ENCODE data around the gene TXNDC2. TPM values are rescaled to one million over a fixed set of nuclear protein-coding genes. Genes with fewer than 3 reads are reported as not detected.
"Not testable (repeated sequence)": the region's sequence is repeated elsewhere in the genome, so short reads cannot be mapped to it uniquely, and the experiment has no call there.

Gene TXNDC2
- total and polyA plus RNA-seq, 2 donors: 0.02 TPM; not detected in 1

GRCh38 chr18:9890196-9890595 is 4.4 kb downstream of the TXNDC2 start:
- no peak overlapping the region for H3K27ac ChIP-seq (ENCODE audit: low read depth in 1 of 2, low read length in 1 of 2)
- no peaks in the 10 kb centered on the region for H3K36me3 ChIP-seq (ENCODE audit: control insufficient read depth in 2 of 2, insufficient read depth in 2 of 2, low read length in 1 of 2)
- WGBS: 96% methylated on average over 5 of the region's 5 CpGs
- no peaks in the 10 kb centered on the region for H3K4me1 ChIP-seq (ENCODE audit: control insufficient read depth in 2 of 2, insufficient read depth in 2 of 2, low read length in 2 of 2)
- no peak overlapping the region for H3K4me3 ChIP-seq (ENCODE audit: low read length in 2 of 2)
- H3K27me3 ChIP-seq (ENCODE audit: control insufficient read depth in 2 of 2, insufficient read depth in 1 of 2, low read length in 1 of 2): no peaks in the 10 kb centered on the region
- peaks cover 0 to 4% of the 10 kb centered on the region in 2 donors for H3K9me3 ChIP-seq (ENCODE audit: control insufficient read depth in 2 of 2, insufficient read depth in 1 of 2, low read length in 1 of 2)
- no peak for DNase-seq (ENCODE audit: low read depth in 6 of 9, low spot score in 9 of 9)

DNA sequence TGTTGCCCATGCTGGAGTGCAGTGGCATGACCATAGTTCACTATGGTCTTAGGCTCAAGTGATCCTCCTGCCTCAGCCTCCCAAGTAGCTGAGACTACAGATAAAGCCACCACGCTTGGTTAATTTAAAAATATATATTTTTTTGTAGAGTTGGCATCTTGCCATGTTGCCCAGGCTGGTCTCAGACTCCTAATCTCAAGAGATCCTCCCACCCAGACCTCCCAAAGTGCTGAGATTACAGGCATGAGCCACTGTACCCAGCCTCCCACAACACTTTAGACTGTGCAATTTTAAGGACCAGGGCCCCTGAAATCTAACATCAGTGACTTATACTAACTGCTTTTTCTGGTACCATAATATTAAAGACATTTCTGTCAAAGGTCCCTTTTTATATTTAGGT is 5.2 kb downstream of the TXNDC2 start:
- H3K4me1 ChIP-seq (ENCODE audit: control insufficient read depth in 2 of 2, insufficient read depth in 2 of 2, low read length in 2 of 2): no peaks in the 10 kb centered on the region
- no peak overlapping the region for H3K4me3 ChIP-seq (ENCODE audit: low read length in 2 of 2)
- H3K27ac ChIP-seq (ENCODE audit: low read depth in 1 of 2, low read length in 1 of 2): no peak overlapping the region
- H3K27me3 ChIP-seq (ENCODE audit: control insufficient read depth in 2 of 2, insufficient read depth in 1 of 2, low read length in 1 of 2): no peaks in the 10 kb centered on the region
- 91% methylated on average over 1 of the region's 1 CpG for WGBS
- no peak for DNase-seq (ENCODE audit: low read depth in 6 of 9, low spot score in 9 of 9)
- H3K36me3 ChIP-seq (ENCODE audit: control insufficient read depth in 2 of 2, insufficient read depth in 2 of 2, low read length in 1 of 2): no peaks in the 10 kb centered on the region
- H3K9me3 ChIP-seq (ENCODE audit: control insufficient read depth in 2 of 2, insufficient read depth in 1 of 2, low read length in 1 of 2): peaks cover 0 to 4% of the 10 kb centered on the region in 2 donors

GRCh38 chr18:9891515-9891914 is 5.7 kb downstream of the TXNDC2 start:
- not testable (repeated sequence) for H3K27me3 ChIP-seq (ENCODE audit: control insufficient read depth in 2 of 2, insufficient read depth in 1 of 2, low read length in 1 of 2); H3K4me3 ChIP-seq (ENCODE audit: low read length in 2 of 2); H3K27ac ChIP-seq (ENCODE audit: low read depth in 1 of 2, low read length in 1 of 2); H3K4me1 ChIP-seq (ENCODE audit: control insufficient read depth in 2 of 2, insufficient read depth in 2 of 2, low read length in 2 of 2); H3K9me3 ChIP-seq (ENCODE audit: control insufficient read depth in 2 of 2, insufficient read depth in 1 of 2, low read length in 1 of 2); DNase-seq (ENCODE audit: low read depth in 6 of 9, low spot score in 9 of 9); H3K36me3 ChIP-seq (ENCODE audit: control insufficient read depth in 2 of 2, insufficient read depth in 2 of 2, low read length in 1 of 2)
- WGBS: 90% methylated on average over 4 of the region's 4 CpGs

- Histone ChIP-seq H3K4me1 (ENCODE audit: control insufficient read depth in 2 of 2, insufficient read depth in 2 of 2, low read length in 2 of 2) (no peaks in the 10 kb centered on the region), H3K27me3 (ENCODE audit: control insufficient read depth in 2 of 2, insufficient read depth in 1 of 2, low read length in 1 of 2) (no peaks in the 10 kb centered on the region), H3K27ac (ENCODE audit: low read depth in 1 of 2, low read length in 1 of 2) (no peak overlapping the region), H3K4me3 (ENCODE audit: low read length in 2 of 2) (no peak overlapping the region), H3K9me3 (ENCODE audit: control insufficient read depth in 2 of 2, insufficient read depth in 1 of 2, low read length in 1 of 2) (no peaks in the 10 kb centered on the region), H3K36me3 (ENCODE audit: control insufficient read depth in 2 of 2, insufficient read depth in 2 of 2, low read length in 1 of 2) (no peaks in the 10 kb centered on the region)
- DNase-seq (ENCODE audit: low read depth in 6 of 9, low spot score in 9 of 9): no peak
- WGBS: 87% methylated on average over 6 of the region's 6 CpGs
Observed at GRCh38 chr18:9894454-9895068, 8.8 kb downstream of the TXNDC2 start.

DNA sequence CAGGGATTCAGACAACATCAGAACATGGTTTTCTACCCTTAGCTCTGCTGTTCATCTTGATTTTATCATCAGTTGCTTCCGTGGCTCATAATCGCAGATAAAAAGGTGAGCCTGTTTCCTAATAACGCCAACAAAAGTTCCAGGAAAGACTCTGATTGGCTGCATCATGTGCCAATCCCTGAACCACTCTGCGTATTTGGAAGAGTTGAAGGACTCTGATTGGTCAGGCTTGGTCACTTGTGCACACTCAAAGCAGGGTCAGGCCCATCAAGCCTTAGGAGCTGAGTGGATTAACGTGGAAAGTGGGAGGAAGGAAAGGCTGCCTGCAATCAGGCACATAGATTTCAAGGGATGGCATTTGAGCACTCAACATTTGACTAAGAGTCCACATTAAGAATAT is 11.4 kb downstream of the TXNDC2 start:
- no peaks in the 10 kb centered on the region for H3K9me3 ChIP-seq (ENCODE audit: control insufficient read depth in 2 of 2, insufficient read depth in 1 of 2, low read length in 1 of 2)
- no peaks in the 10 kb centered on the region for H3K4me1 ChIP-seq (ENCODE audit: control insufficient read depth in 2 of 2, insufficient read depth in 2 of 2, low read length in 2 of 2)
- H3K27me3 ChIP-seq (ENCODE audit: control insufficient read depth in 2 of 2, insufficient read depth in 1 of 2, low read length in 1 of 2): no peaks in the 10 kb centered on the region
- no peaks in the 10 kb centered on the region for H3K36me3 ChIP-seq (ENCODE audit: control insufficient read depth in 2 of 2, insufficient read depth in 2 of 2, low read length in 1 of 2)
- no peak overlapping the region for H3K27ac ChIP-seq (ENCODE audit: low read depth in 1 of 2, low read length in 1 of 2)
- WGBS: 96% methylated on average over 5 of the region's 5 CpGs
- no peak overlapping the region for H3K4me3 ChIP-seq (ENCODE audit: low read length in 2 of 2)
- no peak for DNase-seq (ENCODE audit: low read depth in 6 of 9, low spot score in 9 of 9)

- 97% methylated on average over 10 of the region's 10 CpGs for WGBS
- H3K36me3 ChIP-seq (ENCODE audit: control insufficient read depth in 2 of 2, insufficient read depth in 2 of 2, low read length in 1 of 2): not testable (repeated sequence)
Observed at GRCh38 chr18:9897787-9898291, 12.1 kb downstream of the TXNDC2 start.

DNA sequence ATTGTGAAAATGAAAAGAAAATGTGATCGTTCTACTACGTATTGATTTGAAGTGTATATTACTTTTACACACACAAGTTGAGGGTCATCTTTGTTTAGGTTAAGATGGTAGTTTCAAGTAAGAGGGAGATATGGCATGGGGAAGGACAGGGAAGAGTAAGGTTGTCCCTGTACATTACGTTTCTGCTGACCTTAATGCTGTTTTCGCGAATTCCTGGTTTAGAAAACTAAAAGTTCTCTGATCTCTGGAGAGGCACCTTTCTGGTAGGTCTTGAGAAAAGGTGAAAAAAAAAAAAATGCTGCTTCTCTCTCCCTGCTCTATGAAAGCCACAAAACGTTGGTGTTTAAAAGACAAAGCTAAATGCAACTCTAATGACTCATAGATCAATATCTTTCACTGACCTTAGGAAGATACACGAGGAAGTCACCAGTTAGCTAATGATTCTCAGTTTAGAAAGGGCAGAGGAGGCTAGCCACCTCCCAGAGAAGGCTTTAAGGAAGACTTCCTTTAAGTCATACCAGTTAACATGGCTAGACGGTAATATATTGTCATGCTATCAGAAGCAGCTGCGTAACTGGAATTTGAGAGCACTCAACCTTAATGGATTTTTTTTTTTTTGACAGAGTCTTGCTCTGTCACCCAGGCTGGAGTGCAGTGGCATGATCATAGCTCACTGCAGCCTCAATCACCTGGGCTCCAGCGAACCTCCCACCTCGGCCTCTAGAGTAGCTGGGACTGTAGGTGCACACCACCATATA is 13.2 kb downstream of the TXNDC2 start:
- Histone ChIP-seq H3K27me3 (ENCODE audit: control insufficient read depth in 2 of 2, insufficient read depth in 1 of 2, low read length in 1 of 2) (no peaks in the 10 kb centered on the region), H3K4me1 (ENCODE audit: control insufficient read depth in 2 of 2, insufficient read depth in 2 of 2, low read length in 2 of 2) (no peaks in the 10 kb centered on the region), H3K36me3 (ENCODE audit: control insufficient read depth in 2 of 2, insufficient read depth in 2 of 2, low read length in 1 of 2) (no peaks in the 10 kb centered on the region), H3K9me3 (ENCODE audit: control insufficient read depth in 2 of 2, insufficient read depth in 1 of 2, low read length in 1 of 2) (no peaks in the 10 kb centered on the region), H3K4me3 (ENCODE audit: low read length in 2 of 2) (no peak overlapping the region), H3K27ac (ENCODE audit: low read depth in 1 of 2, low read length in 1 of 2) (no peak overlapping the region)
- WGBS: 88% methylated on average over 11 of the region's 11 CpGs
- DNase-seq (ENCODE audit: low read depth in 6 of 9, low spot score in 9 of 9): no peak

More at GRCh38 chr18:9897787-9898291, 12.1 kb downstream of the TXNDC2 start:
- H3K4me3 ChIP-seq (ENCODE audit: low read length in 2 of 2); H3K4me1 ChIP-seq (ENCODE audit: control insufficient read depth in 2 of 2, insufficient read depth in 2 of 2, low read length in 2 of 2); H3K27ac ChIP-seq (ENCODE audit: low read depth in 1 of 2, low read length in 1 of 2); DNase-seq (ENCODE audit: low read depth in 6 of 9, low spot score in 9 of 9); H3K27me3 ChIP-seq (ENCODE audit: control insufficient read depth in 2 of 2, insufficient read depth in 1 of 2, low read length in 1 of 2); H3K9me3 ChIP-seq (ENCODE audit: control insufficient read depth in 2 of 2, insufficient read depth in 1 of 2, low read length in 1 of 2): not testable (repeated sequence)

GRCh38 chr18:9899550-9899930 is 13.8 kb downstream of the TXNDC2 start:
- H3K27ac ChIP-seq (ENCODE audit: low read depth in 1 of 2, low read length in 1 of 2); H3K4me3 ChIP-seq (ENCODE audit: low read length in 2 of 2); H3K36me3 ChIP-seq (ENCODE audit: control insufficient read depth in 2 of 2, insufficient read depth in 2 of 2, low read length in 1 of 2); DNase-seq (ENCODE audit: low read depth in 6 of 9, low spot score in 9 of 9); H3K9me3 ChIP-seq (ENCODE audit: control insufficient read depth in 2 of 2, insufficient read depth in 1 of 2, low read length in 1 of 2); H3K27me3 ChIP-seq (ENCODE audit: control insufficient read depth in 2 of 2, insufficient read depth in 1 of 2, low read length in 1 of 2); H3K4me1 ChIP-seq (ENCODE audit: control insufficient read depth in 2 of 2, insufficient read depth in 2 of 2, low read length in 2 of 2): not testable (repeated sequence)
- WGBS: 100% methylated on average over 1 of the region's 1 CpG

DNA sequence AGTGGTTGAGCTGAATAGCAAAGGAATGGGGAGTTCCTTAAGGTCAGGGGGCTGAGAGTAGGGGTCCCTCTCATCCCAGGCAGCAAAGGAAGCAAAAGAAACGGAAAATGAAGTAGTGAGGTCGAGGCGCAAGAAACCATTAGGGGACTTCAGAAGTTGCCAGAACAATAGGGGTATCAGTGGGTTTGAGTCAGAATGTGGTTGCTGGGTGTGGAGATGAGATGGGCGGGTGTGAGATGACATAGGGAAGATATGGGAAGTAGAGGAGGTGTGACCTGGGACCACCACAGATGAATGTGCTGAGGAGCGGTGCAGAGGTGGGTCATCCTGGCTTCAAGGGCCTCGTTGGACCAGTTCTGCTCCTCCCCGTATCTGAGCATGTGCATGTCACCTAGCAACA is 14.9 kb downstream of the TXNDC2 start:
- DNase-seq (ENCODE audit: low read depth in 6 of 9, low spot score in 9 of 9): no peak
- Histone ChIP-seq H3K36me3 (ENCODE audit: control insufficient read depth in 2 of 2, insufficient read depth in 2 of 2, low read length in 1 of 2) (no peaks in the 10 kb centered on the region), H3K9me3 (ENCODE audit: control insufficient read depth in 2 of 2, insufficient read depth in 1 of 2, low read length in 1 of 2) (no peaks in the 10 kb centered on the region), H3K27ac (ENCODE audit: low read depth in 1 of 2, low read length in 1 of 2) (no peak overlapping the region), H3K4me1 (ENCODE audit: control insufficient read depth in 2 of 2, insufficient read depth in 2 of 2, low read length in 2 of 2) (no peaks in the 10 kb centered on the region), H3K4me3 (ENCODE audit: low read length in 2 of 2) (no peak overlapping the region), H3K27me3 (ENCODE audit: control insufficient read depth in 2 of 2, insufficient read depth in 1 of 2, low read length in 1 of 2) (no peaks in the 10 kb centered on the region)
- WGBS: 96% methylated on average over 7 of the region's 7 CpGs
